Stomach smooth muscle (tissue), 2 donors: ENCODE measurements around the gene CHAC2.
"Not testable (repeated sequence)": the region's sequence is repeated elsewhere in the genome, so short reads cannot be mapped to it uniquely, and the experiment has no call there.

Source experiments
- H3K27ac ChIP-seq: one replicate; pipeline ENCODE4 v1.7.0; 2013; ENCODE audit warnings: mild to moderate bottlenecking, low read length, inconsistent platforms
- H3K27me3 ChIP-seq, 2 donors: one replicate each; pipeline ENCODE4 v1.7.0; 2013; ENCODE audit warnings: low read length in 2 of 2; ENCODE audit not compliant: insufficient read depth in 2 of 2, control insufficient read depth in 1 of 2
- H3K36me3 ChIP-seq, 2 donors: one replicate each; pipeline ENCODE4 v1.7.0; 2013; ENCODE audit warnings: low read length in 2 of 2; ENCODE audit not compliant: control insufficient read depth in 2 of 2, insufficient read depth in 2 of 2
- H3K4me1 ChIP-seq: one replicate; pipeline ENCODE4 v1.7.0; 2013; ENCODE audit warnings: low read length; ENCODE audit not compliant: control insufficient read depth, insufficient read depth
- H3K4me3 ChIP-seq, 2 donors: one replicate each; pipeline ENCODE4 v1.7.0; 2013; ENCODE audit warnings: low read length in 2 of 2
- H3K9ac ChIP-seq, 2 donors: one replicate each; pipeline ENCODE4 v1.7.0; 2013; ENCODE audit warnings: low read length in 2 of 2, mild to moderate bottlenecking in 1 of 2
- H3K9me3 ChIP-seq, 2 donors: one replicate each; pipeline ENCODE4 v1.7.0; 2013; ENCODE audit warnings: low read length in 2 of 2; ENCODE audit not compliant: control insufficient read depth in 2 of 2
- donor health status: healthy.
- donor health status: Pancreatic carcinoma.

CHAC2 gene

GRCh38 chr2:53750041-53750768 is 17.4 kb upstream of the CHAC2 start:
- no peak overlapping the region for H3K4me3 ChIP-seq
- no peak overlapping the region for H3K27ac ChIP-seq
- no peak overlapping the region for H3K9ac ChIP-seq
- H3K27me3 ChIP-seq: no peaks in the 10 kb centered on the region
- H3K9me3 ChIP-seq: no peaks in the 10 kb centered on the region
- no peaks in the 10 kb centered on the region for H3K4me1 ChIP-seq
- H3K36me3 ChIP-seq: peaks cover 0 to 2% of the 10 kb centered on the region in 2 donors

GRCh38 chr2:53751728-53752127 is 15.9 kb upstream of the CHAC2 start:
- Histone ChIP-seq H3K36me3 (peaks cover 0 to 5% of the 10 kb centered on the region in 2 donors), H3K9ac (no peak overlapping the region), H3K9me3 (no peaks in the 10 kb centered on the region), H3K4me3 (no peak overlapping the region), H3K4me1 (no peaks in the 10 kb centered on the region), H3K27me3 (no peaks in the 10 kb centered on the region), H3K27ac (no peak overlapping the region)

- H3K4me3 ChIP-seq: no peak overlapping the region
- peaks cover 4 to 5% of the 10 kb centered on the region in 2 donors for H3K36me3 ChIP-seq
- H3K27me3 ChIP-seq: no peaks in the 10 kb centered on the region
- no peak overlapping the region for H3K9ac ChIP-seq
- no peak overlapping the region for H3K27ac ChIP-seq
- no peaks in the 10 kb centered on the region for H3K4me1 ChIP-seq
- no peaks in the 10 kb centered on the region for H3K9me3 ChIP-seq
Observed at GRCh38 chr2:53752385-53752784, 15.2 kb upstream of the CHAC2 start.

- no peak overlapping the region for H3K9ac ChIP-seq
- H3K27me3 ChIP-seq: no peaks in the 10 kb centered on the region
- H3K4me3 ChIP-seq: no peak overlapping the region
- H3K27ac ChIP-seq: no peak overlapping the region
- H3K9me3 ChIP-seq: no peaks in the 10 kb centered on the region
- no peaks in the 10 kb centered on the region for H3K4me1 ChIP-seq
- peaks cover 3 to 6% of the 10 kb centered on the region in 2 donors for H3K36me3 ChIP-seq
Observed at GRCh38 chr2:53753041-53753440, 14.6 kb upstream of the CHAC2 start.

GRCh38 chr2:53755121-53755520 is 12.5 kb upstream of the CHAC2 start:
- H3K27ac ChIP-seq: no peak overlapping the region

GRCh38 chr2:53756644-53757043 is 11.0 kb upstream of the CHAC2 start:
- Histone ChIP-seq H3K9ac (no peak overlapping the region), H3K4me3 (no peak overlapping the region), H3K9me3 (no peaks in the 10 kb centered on the region), H3K4me1 (no peaks in the 10 kb centered on the region), H3K27ac (no peak overlapping the region), H3K27me3 (no peaks in the 10 kb centered on the region), H3K36me3 (peaks cover 3 to 6% of the 10 kb centered on the region in 2 donors)

More at GRCh38 chr2:53755121-53755520, 12.5 kb upstream of the CHAC2 start:
- peaks cover 3 to 6% of the 10 kb centered on the region in 2 donors for H3K36me3 ChIP-seq
- H3K9me3 ChIP-seq: no peaks in the 10 kb centered on the region
- H3K4me3 ChIP-seq: no peak overlapping the region
- H3K9ac ChIP-seq: no peak overlapping the region
- no peaks in the 10 kb centered on the region for H3K4me1 ChIP-seq
- H3K27me3 ChIP-seq: no peaks in the 10 kb centered on the region

GRCh38 chr2:53757206-53757605 is 10.4 kb upstream of the CHAC2 start:
- not testable (repeated sequence) for H3K36me3 ChIP-seq, H3K4me3 ChIP-seq

GRCh38 chr2:53765767-53766166 is 1.8 kb upstream of the CHAC2 start:
- Histone ChIP-seq H3K27me3 (no peaks in the 10 kb centered on the region), H3K27ac (no peak overlapping the region), H3K36me3 (peaks cover 3% of the 10 kb centered on the region in 2 donors), H3K4me1 (peaks cover 5% of the 10 kb centered on the region), H3K9me3 (no peaks in the 10 kb centered on the region), H3K9ac (no peak overlapping the region), H3K4me3 (no peak overlapping the region)

More at GRCh38 chr2:53757206-53757605, 10.4 kb upstream of the CHAC2 start:
- not testable (repeated sequence) for H3K27ac ChIP-seq, H3K4me1 ChIP-seq, H3K9ac ChIP-seq, H3K9me3 ChIP-seq, H3K27me3 ChIP-seq

- H3K9ac ChIP-seq: peak overlapping the region; percentile 89 to 93
- H3K4me3 ChIP-seq: peak overlapping the region; percentile 91 to 98
- H3K36me3 ChIP-seq: peaks cover 0 to 3% of the 10 kb centered on the region in 2 donors
- no peaks in the 10 kb centered on the region for H3K27me3 ChIP-seq
- no peaks in the 10 kb centered on the region for H3K9me3 ChIP-seq
- peaks cover 5% of the 10 kb centered on the region for H3K4me1 ChIP-seq
- H3K27ac ChIP-seq: peak overlapping the region; percentile 72
Observed at GRCh38 chr2:53768242-53768542, 588 bp downstream of the CHAC2 start.

- peaks cover 5% of the 10 kb centered on the region for H3K4me1 ChIP-seq
- no peaks in the 10 kb centered on the region for H3K9me3 ChIP-seq
- no peaks in the 10 kb centered on the region for H3K27me3 ChIP-seq
- peaks cover 0 to 2% of the 10 kb centered on the region in 2 donors for H3K36me3 ChIP-seq
- H3K27ac ChIP-seq: no peak overlapping the region
- H3K9ac ChIP-seq: no peak overlapping the region
- H3K4me3 ChIP-seq: no peak overlapping the region
Observed at GRCh38 chr2:53769318-53769945, 1.8 kb downstream of the CHAC2 start.

- Histone ChIP-seq H3K36me3 (no peaks in the 10 kb centered on the region), H3K9ac (no peak overlapping the region), H3K9me3 (no peaks in the 10 kb centered on the region), H3K4me3 (no peak overlapping the region), H3K4me1 (peaks cover 5% of the 10 kb centered on the region), H3K27me3 (no peaks in the 10 kb centered on the region), H3K27ac (no peak overlapping the region)
Observed at GRCh38 chr2:53770264-53770663, 2.7 kb downstream of the CHAC2 start.
